C4-2B (cell line): Measurements from ENCODE around the gene GDPD2.
"Not testable (repeated sequence)": the region's sequence is repeated elsewhere in the genome, so short reads cannot be mapped to it uniquely, and the experiment has no call there.

Experiments
- H3K27ac ChIP-seq: fragments of 450-650 bp; 2 replicates; pipeline ENCODE4 v1.5.1; 2017
- CTCF ChIP-seq: fragments of 450-650 bp; conservative IDR thresholded peaks from 2 replicates; pipeline ENCODE4 v1.5.1; 2017; ENCODE audit warnings: mild to moderate bottlenecking
- ZFX ChIP-seq: fragments of 450-650 bp; IDR thresholded peaks from 2 replicates; pipeline ENCODE4 v1.6.1; 2017

Gene GDPD2

GRCh38 chrX:70422851-70423341 is at the start of gene GDPD2:
TSS of gene GDPD2 (plus strand) at chrX:70423314. CDS start at chrX:70424985, 1,671 bp downstream.
- TF ChIP-seq ZFX (no peak), CTCF (no peak; the same call in none of the 2 replicates)
- no peak within 1 kb of the TSS for H3K27ac ChIP-seq

- H3K27ac ChIP-seq, result no peak overlapping the region
- no peak for TF ChIP-seq ZFX
- TF ChIP-seq CTCF, result no peak
These were observed 36.9 kb upstream of the GDPD2 start for GRCh38 chrX:70386235-70386634.

GRCh38 chrX:70398899-70399298 is 24.2 kb upstream of the GDPD2 start:
- H3K27ac ChIP-seq, result no peak overlapping the region
- TF ChIP-seq ZFX (no peak), CTCF (no peak)

- H3K27ac ChIP-seq, result not testable (repeated sequence)
These were observed 22.9 kb upstream of the GDPD2 start for GRCh38 chrX:70400181-70400580.

- no peak overlapping the region for H3K27ac ChIP-seq
- TF ChIP-seq CTCF (no peak), ZFX (no peak)
These were observed 20.4 kb upstream of the GDPD2 start for GRCh38 chrX:70402721-70403120.

- TF ChIP-seq CTCF, result no peak
- no peak for TF ChIP-seq ZFX
- H3K27ac ChIP-seq, result no peak overlapping the region
These were observed 18.1 kb upstream of the GDPD2 start for GRCh38 chrX:70405003-70405402.

- no peak for TF ChIP-seq ZFX
- TF ChIP-seq CTCF, result no peak
- H3K27ac ChIP-seq, result no peak overlapping the region
These were observed 12.2 kb upstream of the GDPD2 start for GRCh38 chrX:70410921-70411320.

- no peak overlapping the region for H3K27ac ChIP-seq
- TF ChIP-seq CTCF (no peak), ZFX (no peak)
These were observed 11.6 kb upstream of the GDPD2 start for GRCh38 chrX:70411475-70411874.
